ENCODE measurements around the gene GLYATL1B.
"Not testable (repeated sequence)": the region's sequence is repeated elsewhere in the genome, so short reads cannot be mapped to it uniquely, and the experiment has no call there.

GRCh38 chr11:59052355-59052754 lies 33.8 kb upstream of the GLYATL1B start:
- TF ChIP-seq POLR2A (IDR thresholded peaks at IDR 0.05; ENCODE audit: low read length); GATA1 (IDR thresholded peaks at IDR 0.05; ENCODE audit: low read depth, low read length): not testable (repeated sequence)

All from erythroblast (primary cell).